ENCODE results near the gene MIS18A.
"Not testable (repeated sequence)": the region's sequence is repeated elsewhere in the genome, so short reads cannot be mapped to it uniquely, and the experiment has no call there.

The MIS18A gene

GRCh38 chr21:32258786-32259048 is 20.1 kb downstream of the MIS18A start:
- H4K8ac ChIP-seq (ENCODE audit: low read depth, low read length); H3K23ac ChIP-seq (ENCODE audit: low read depth, low read length, poor library complexity); H3K4me1 ChIP-seq (ENCODE audit: control insufficient read depth in 2 of 2, insufficient read depth in 1 of 2, low read depth in 1 of 2, low read length in 2 of 2); H3K4me2 ChIP-seq (ENCODE audit: insufficient read depth, low read length, poor library complexity, severe bottlenecking); H3K27ac ChIP-seq (replicated peaks; ENCODE audit: low read length); H3K79me1 ChIP-seq (ENCODE audit: low read depth, low read length); H3K36me3 ChIP-seq (replicated peaks in 1 of 2; ENCODE audit: control insufficient read depth in 2 of 2, insufficient read depth in 2 of 2, low read length in 2 of 2); H3K18ac ChIP-seq (ENCODE audit: low read length); H2BK5ac ChIP-seq (ENCODE audit: low read length); H4K91ac ChIP-seq (ENCODE audit: low read depth, low read length, poor library complexity); H3K9ac ChIP-seq (ENCODE audit: low read depth, low read length, poor library complexity); H3K4ac ChIP-seq (ENCODE audit: low read length); H3K4me3 ChIP-seq (ENCODE audit: low read length in 2 of 2); H2BK12ac ChIP-seq (ENCODE audit: low read length); H3K27me3 ChIP-seq (ENCODE audit: control insufficient read depth in 3 of 3, insufficient read depth in 3 of 3, low read depth in 1 of 3, low read length in 3 of 3); H2AFZ ChIP-seq (ENCODE audit: low read length); H2AK5ac ChIP-seq (ENCODE audit: low read depth, low read length); DNase-seq (ENCODE audit: low spot score); H2BK120ac ChIP-seq (ENCODE audit: low read depth, low read length); H3K9me3 ChIP-seq (replicated peaks in 1 of 2; ENCODE audit: control insufficient read depth in 2 of 2, insufficient read depth in 1 of 2, low read depth in 1 of 2, low read length in 2 of 2); H3K14ac ChIP-seq (ENCODE audit: low read length): not testable (repeated sequence)
- peak overlapping the region; percentile 38 for H2BK15ac ChIP-seq (ENCODE audit: low read length)
- WGBS, 2 donors (ENCODE audit: extremely low coverage in 2 of 2, insufficient read length in 2 of 2, insufficient replicate concordance in 1 of 2), result no CpG with 5 or more reads among the region's 5 CpGs

DNA sequence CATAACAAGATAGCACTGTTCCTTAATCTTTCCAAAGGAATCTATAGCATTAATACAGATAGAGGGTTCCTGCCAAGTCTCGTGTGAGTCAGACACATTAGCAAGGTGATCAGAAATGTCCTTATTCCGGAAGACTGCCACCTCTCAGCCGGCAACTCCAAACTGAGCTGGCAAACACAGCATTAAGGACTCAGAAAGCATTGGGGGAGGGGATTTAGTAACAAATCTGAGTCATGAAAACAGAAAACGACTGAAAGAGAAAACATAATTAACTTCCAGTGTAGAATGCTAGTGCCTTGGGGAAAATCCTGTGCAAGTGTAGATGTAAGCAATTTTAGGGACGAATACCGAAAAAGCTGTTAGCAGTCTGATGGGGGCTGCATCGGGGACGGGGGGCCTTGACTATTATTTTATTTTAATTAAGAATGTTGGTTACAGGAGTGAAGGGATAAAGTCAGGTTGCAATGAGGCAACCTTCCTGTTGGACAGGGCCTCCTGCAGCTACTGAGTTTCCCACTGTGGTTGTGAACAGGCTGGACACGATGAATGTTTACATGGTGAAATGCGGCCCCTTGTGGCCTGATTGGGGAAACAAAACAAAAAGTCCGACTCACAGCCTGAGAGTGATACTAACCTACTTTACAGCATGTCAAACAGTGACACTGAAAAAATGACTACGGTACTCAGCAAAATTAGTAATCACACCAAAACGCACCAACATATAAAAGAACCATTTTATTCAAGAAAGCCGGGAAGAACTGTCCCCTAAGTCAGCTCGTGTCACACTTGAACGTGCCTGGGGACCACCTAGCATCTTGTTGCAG is 20.7 kb downstream of the MIS18A start:
- H3K4me3 ChIP-seq (ENCODE audit: low read length in 2 of 2), result no peak overlapping the region
- H3K9ac ChIP-seq (ENCODE audit: low read depth, low read length, poor library complexity), result no peak overlapping the region
- H2BK12ac ChIP-seq (ENCODE audit: low read length), result no peak overlapping the region
- no peaks in the 10 kb centered on the region for H3K9me3 ChIP-seq (replicated peaks in 1 of 2; ENCODE audit: control insufficient read depth in 2 of 2, insufficient read depth in 1 of 2, low read depth in 1 of 2, low read length in 2 of 2)
- no peak overlapping the region for H3K18ac ChIP-seq (ENCODE audit: low read length)
- WGBS, 2 donors (ENCODE audit: extremely low coverage in 2 of 2, insufficient read length in 2 of 2, insufficient replicate concordance in 1 of 2), result no CpG with 5 or more reads among the region's 16 CpGs
- peak; percentile 70 for DNase-seq (ENCODE audit: low spot score)
- H3K79me1 ChIP-seq (ENCODE audit: low read depth, low read length), result no peaks in the 10 kb centered on the region
- no peak overlapping the region for H3K4ac ChIP-seq (ENCODE audit: low read length)
- H3K27ac ChIP-seq (replicated peaks; ENCODE audit: low read length), result no peak overlapping the region
- no peak overlapping the region for H2BK15ac ChIP-seq (ENCODE audit: low read length)
- H4K8ac ChIP-seq (ENCODE audit: low read depth, low read length), result no peak overlapping the region
- H2AFZ ChIP-seq (ENCODE audit: low read length), result peak overlapping the region; percentile 9
- no peak overlapping the region for H4K91ac ChIP-seq (ENCODE audit: low read depth, low read length, poor library complexity)
- no peak overlapping the region for H2BK120ac ChIP-seq (ENCODE audit: low read depth, low read length)
- peaks cover 1 to 8% of the 10 kb centered on the region in 2 donors for H3K4me1 ChIP-seq (ENCODE audit: control insufficient read depth in 2 of 2, insufficient read depth in 1 of 2, low read depth in 1 of 2, low read length in 2 of 2)
- H2AK5ac ChIP-seq (ENCODE audit: low read depth, low read length), result no peak overlapping the region
- no peak overlapping the region for H3K4me2 ChIP-seq (ENCODE audit: insufficient read depth, low read length, poor library complexity, severe bottlenecking)
- H3K14ac ChIP-seq (ENCODE audit: low read length), result no peak overlapping the region
- no peak overlapping the region for H3K23ac ChIP-seq (ENCODE audit: low read depth, low read length, poor library complexity)
- H3K27me3 ChIP-seq (ENCODE audit: control insufficient read depth in 3 of 3, insufficient read depth in 3 of 3, low read depth in 1 of 3, low read length in 3 of 3), result no peaks in the 10 kb centered on the region
- H3K36me3 ChIP-seq (replicated peaks in 1 of 2; ENCODE audit: control insufficient read depth in 2 of 2, insufficient read depth in 2 of 2, low read length in 2 of 2), result no peaks in the 10 kb centered on the region
- H2BK5ac ChIP-seq (ENCODE audit: low read length), result no peak overlapping the region

DNA sequence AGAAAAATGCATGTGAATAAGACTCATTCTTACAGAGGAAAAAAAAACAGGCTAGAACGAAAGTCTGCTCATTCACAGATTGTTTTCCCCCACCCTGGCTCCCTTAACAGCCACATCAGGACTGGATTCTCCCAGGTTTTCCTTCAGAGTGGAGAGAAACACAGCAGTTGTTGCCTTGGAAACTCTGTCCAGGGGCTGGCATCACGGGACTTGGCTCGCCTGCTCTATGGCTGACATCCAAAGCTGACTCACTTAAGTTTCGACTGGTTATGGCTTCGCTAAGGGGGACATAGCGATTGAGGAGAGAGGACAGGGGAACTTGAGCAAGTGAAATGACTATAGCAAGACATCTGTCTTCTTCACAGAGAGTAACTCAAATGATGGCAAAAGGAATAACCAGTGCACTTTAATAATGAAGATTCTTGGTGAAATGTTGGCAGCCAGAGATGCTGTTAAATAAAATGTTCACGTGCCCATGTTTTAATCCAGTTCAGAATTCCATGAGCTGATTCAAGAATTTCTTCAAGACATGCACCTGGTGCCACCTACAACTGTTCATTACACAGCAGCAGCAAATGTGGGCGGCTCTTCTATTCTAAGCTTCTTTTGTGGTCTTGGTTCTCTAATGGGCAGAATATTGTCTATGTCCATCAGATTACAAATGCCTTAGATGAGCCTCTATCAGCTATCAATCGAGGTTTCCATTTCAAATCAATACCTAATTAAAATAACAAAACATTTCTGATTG is 21.8 kb downstream of the MIS18A start:
- Histone ChIP-seq H3K4me1 (ENCODE audit: control insufficient read depth in 2 of 2, insufficient read depth in 1 of 2, low read depth in 1 of 2, low read length in 2 of 2) (peaks cover 1 to 8% of the 10 kb centered on the region in 2 donors), H3K9me3 (replicated peaks in 1 of 2; ENCODE audit: control insufficient read depth in 2 of 2, insufficient read depth in 1 of 2, low read depth in 1 of 2, low read length in 2 of 2) (no peaks in the 10 kb centered on the region), H3K79me1 (ENCODE audit: low read depth, low read length) (no peaks in the 10 kb centered on the region), H2BK5ac (ENCODE audit: low read length) (no peak overlapping the region), H4K8ac (ENCODE audit: low read depth, low read length) (no peak overlapping the region), H2BK120ac (ENCODE audit: low read depth, low read length) (no peak overlapping the region), H3K9ac (ENCODE audit: low read depth, low read length, poor library complexity) (no peak overlapping the region), H2BK12ac (ENCODE audit: low read length) (no peak overlapping the region), H3K36me3 (replicated peaks in 1 of 2; ENCODE audit: control insufficient read depth in 2 of 2, insufficient read depth in 2 of 2, low read length in 2 of 2) (no peaks in the 10 kb centered on the region), H3K27me3 (ENCODE audit: control insufficient read depth in 3 of 3, insufficient read depth in 3 of 3, low read depth in 1 of 3, low read length in 3 of 3) (no peaks in the 10 kb centered on the region), H4K91ac (ENCODE audit: low read depth, low read length, poor library complexity) (no peak overlapping the region), H3K18ac (ENCODE audit: low read length) (no peak overlapping the region), H3K14ac (ENCODE audit: low read length) (no peak overlapping the region), H3K23ac (ENCODE audit: low read depth, low read length, poor library complexity) (no peak overlapping the region), H3K4me2 (ENCODE audit: insufficient read depth, low read length, poor library complexity, severe bottlenecking) (no peak overlapping the region), H3K4me3 (ENCODE audit: low read length in 2 of 2) (no peak overlapping the region), H2AFZ (ENCODE audit: low read length) (peak overlapping the region; percentile 65), H2BK15ac (ENCODE audit: low read length) (no peak overlapping the region), H3K27ac (replicated peaks; ENCODE audit: low read length) (no peak overlapping the region), H3K4ac (ENCODE audit: low read length) (no peak overlapping the region), H2AK5ac (ENCODE audit: low read depth, low read length) (no peak overlapping the region)
- DNase-seq (ENCODE audit: low spot score), result no peak
- WGBS, 2 donors (ENCODE audit: extremely low coverage in 2 of 2, insufficient read length in 2 of 2, insufficient replicate concordance in 1 of 2), result no CpG with 5 or more reads among the region's 9 CpGs

DNA sequence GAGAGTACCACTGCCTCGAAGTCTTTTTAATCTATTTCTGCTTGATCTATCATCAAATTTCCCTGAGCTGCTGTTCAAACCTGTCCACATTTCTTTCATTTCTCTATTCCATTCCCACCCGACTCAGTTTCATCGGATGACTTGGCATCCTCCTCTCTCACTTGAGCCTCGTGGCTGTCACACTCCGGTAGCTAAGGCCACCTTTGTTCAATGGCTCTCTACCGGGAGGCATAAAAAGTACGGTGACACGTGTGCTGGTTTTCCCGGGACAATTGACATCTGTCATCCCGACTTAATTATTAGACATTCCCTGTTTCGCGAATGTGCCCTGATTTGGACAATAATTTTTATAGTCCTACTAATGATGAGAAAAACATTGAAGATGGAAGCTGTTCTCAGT is 22.6 kb downstream of the MIS18A start:
- H3K36me3 ChIP-seq (replicated peaks in 1 of 2; ENCODE audit: control insufficient read depth in 2 of 2, insufficient read depth in 2 of 2, low read length in 2 of 2), result no peaks in the 10 kb centered on the region
- no peak overlapping the region for H3K23ac ChIP-seq (ENCODE audit: low read depth, low read length, poor library complexity)
- no peak overlapping the region for H4K91ac ChIP-seq (ENCODE audit: low read depth, low read length, poor library complexity)
- no peak overlapping the region for H2BK5ac ChIP-seq (ENCODE audit: low read length)
- H3K4ac ChIP-seq (ENCODE audit: low read length), result no peak overlapping the region
- no peak overlapping the region for H3K14ac ChIP-seq (ENCODE audit: low read length)
- no peak overlapping the region for H2BK15ac ChIP-seq (ENCODE audit: low read length)
- H3K9ac ChIP-seq (ENCODE audit: low read depth, low read length, poor library complexity), result no peak overlapping the region
- H3K4me3 ChIP-seq (ENCODE audit: low read length in 2 of 2), result no peak overlapping the region
- no peak for DNase-seq (ENCODE audit: low spot score)
- H4K8ac ChIP-seq (ENCODE audit: low read depth, low read length), result no peak overlapping the region
- no peak overlapping the region for H2AK5ac ChIP-seq (ENCODE audit: low read depth, low read length)
- H3K79me1 ChIP-seq (ENCODE audit: low read depth, low read length), result no peaks in the 10 kb centered on the region
- H2AFZ ChIP-seq (ENCODE audit: low read length), result peak overlapping the region; percentile 65
- no peak overlapping the region for H2BK120ac ChIP-seq (ENCODE audit: low read depth, low read length)
- H3K27ac ChIP-seq (replicated peaks; ENCODE audit: low read length), result no peak overlapping the region
- no peak overlapping the region for H3K4me2 ChIP-seq (ENCODE audit: insufficient read depth, low read length, poor library complexity, severe bottlenecking)
- H3K18ac ChIP-seq (ENCODE audit: low read length), result no peak overlapping the region
- H2BK12ac ChIP-seq (ENCODE audit: low read length), result no peak overlapping the region
- H3K27me3 ChIP-seq (ENCODE audit: control insufficient read depth in 3 of 3, insufficient read depth in 3 of 3, low read depth in 1 of 3, low read length in 3 of 3), result no peaks in the 10 kb centered on the region
- peaks cover 1 to 8% of the 10 kb centered on the region in 2 donors for H3K4me1 ChIP-seq (ENCODE audit: control insufficient read depth in 2 of 2, insufficient read depth in 1 of 2, low read depth in 1 of 2, low read length in 2 of 2)
- no peaks in the 10 kb centered on the region for H3K9me3 ChIP-seq (replicated peaks in 1 of 2; ENCODE audit: control insufficient read depth in 2 of 2, insufficient read depth in 1 of 2, low read depth in 1 of 2, low read length in 2 of 2)
- WGBS, 2 donors (ENCODE audit: extremely low coverage in 2 of 2, insufficient read length in 2 of 2, insufficient replicate concordance in 1 of 2), result no CpG with 5 or more reads among the region's 12 CpGs

Data from neuronal stem cell (in vitro differentiated cells).